GM12891 (cell line): ENCODE data around the gene SPATA13.

Experiments used
- DNase-seq: peaks from one replicate; pipeline ENCODE4 v3.0.0; 2011; ENCODE audit warnings: low spot score; ENCODE audit not compliant: insufficient read length
- FAIRE-seq: peaks from 2 replicates; lab custom pipeline; 2011; peaks lifted over from hg19 to GRCh38; lab: Jason Lieb, UNC
- PAX5 ChIP-seq: IDR thresholded peaks from 2 replicates; pipeline ENCODE4 v1.6.1; 2011; ENCODE audit warnings: low read length, moderate library complexity, mild to moderate bottlenecking; ENCODE audit not compliant: insufficient read depth, severe bottlenecking
- POLR2A ChIP-seq: IDR thresholded peaks from 2 replicates; pipeline ENCODE4 v1.6.1; 2011; ENCODE audit warnings: low read depth, low read length, control low read depth
- POLR2AphosphoS5 ChIP-seq: IDR thresholded peaks from 2 replicates; pipeline ENCODE4 v1.6.1; 2011; ENCODE audit warnings: low read depth, low read length, control low read depth
- POU2F2 ChIP-seq: IDR thresholded peaks from 2 replicates; pipeline ENCODE4 v1.6.1; 2011; ENCODE audit warnings: low read depth, mild to moderate bottlenecking, control low read depth, low read length, moderate library complexity
- SPI1 ChIP-seq: IDR thresholded peaks from 2 replicates; pipeline ENCODE4 v1.6.1; 2011; ENCODE audit warnings: low read depth, low read length, control low read depth
- TAF1 ChIP-seq: IDR thresholded peaks from 2 replicates; pipeline ENCODE4 v1.6.1; 2011; ENCODE audit warnings: low read depth, low read length, control low read depth

Gene SPATA13

DNA sequence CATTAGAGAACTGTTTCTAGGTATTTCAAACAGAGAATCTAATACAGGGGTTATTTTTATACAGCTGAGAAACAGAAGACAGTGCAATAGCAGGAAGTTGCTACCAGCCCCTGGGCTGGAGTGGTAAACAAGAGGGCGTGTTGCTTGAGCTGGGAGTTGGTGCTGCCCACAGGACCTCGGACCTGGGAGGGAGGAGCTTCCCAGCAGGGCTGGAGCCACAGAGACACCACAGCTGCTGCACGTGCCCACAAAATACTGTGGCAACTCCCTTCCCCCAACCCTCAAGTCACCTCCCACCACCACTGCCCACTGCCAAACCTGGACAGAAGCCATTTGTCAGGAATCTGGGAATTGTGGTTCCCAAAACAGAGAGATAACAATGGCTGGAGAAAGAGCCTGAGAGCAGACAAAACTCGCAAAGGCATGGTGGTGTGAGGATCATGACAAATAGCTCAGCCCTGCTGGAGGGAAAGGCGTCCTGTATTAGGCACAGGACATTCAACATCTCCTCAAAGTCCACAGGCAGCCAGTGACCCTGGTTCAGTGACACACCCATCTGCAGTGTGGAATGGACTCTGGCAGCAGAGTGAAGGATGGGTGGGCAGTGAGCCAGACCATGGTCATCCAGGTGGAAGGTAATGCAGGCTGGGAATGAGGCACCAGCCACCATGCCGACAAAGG, 57.2 kb downstream of the SPATA13 start:
- TF ChIP-seq SPI1 (no peak), POU2F2 (no peak), POLR2A (no peak), POLR2AphosphoS5 (no peak), TAF1 (no peak), PAX5 (no peak)
- DNase-seq (no peak), FAIRE-seq (peak; percentile 40)

DNA sequence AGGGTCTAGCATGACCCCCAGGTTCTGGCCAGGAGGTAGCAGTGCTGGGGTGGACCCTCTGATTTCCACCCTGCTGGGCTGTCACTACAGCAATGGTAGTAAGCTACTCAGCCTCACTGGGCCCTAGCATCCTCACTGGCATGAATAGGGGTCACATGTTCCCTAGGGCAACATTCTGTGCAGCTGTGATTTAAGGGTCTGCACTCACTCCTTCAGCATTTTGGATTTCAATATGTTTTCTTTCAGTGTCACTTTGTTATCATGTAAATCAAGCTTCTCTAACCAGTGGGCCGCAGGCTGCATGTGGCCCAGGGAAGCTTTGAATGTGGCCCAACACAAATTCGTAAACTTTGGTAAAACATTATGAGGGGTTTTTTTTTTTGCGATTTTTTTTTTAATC, 57.8 kb downstream of the SPATA13 start:
- no peak for TF ChIP-seq POU2F2
- TF ChIP-seq SPI1, result no peak
- TF ChIP-seq POLR2A, result no peak
- no peak for DNase-seq
- no peak for FAIRE-seq

DNA sequence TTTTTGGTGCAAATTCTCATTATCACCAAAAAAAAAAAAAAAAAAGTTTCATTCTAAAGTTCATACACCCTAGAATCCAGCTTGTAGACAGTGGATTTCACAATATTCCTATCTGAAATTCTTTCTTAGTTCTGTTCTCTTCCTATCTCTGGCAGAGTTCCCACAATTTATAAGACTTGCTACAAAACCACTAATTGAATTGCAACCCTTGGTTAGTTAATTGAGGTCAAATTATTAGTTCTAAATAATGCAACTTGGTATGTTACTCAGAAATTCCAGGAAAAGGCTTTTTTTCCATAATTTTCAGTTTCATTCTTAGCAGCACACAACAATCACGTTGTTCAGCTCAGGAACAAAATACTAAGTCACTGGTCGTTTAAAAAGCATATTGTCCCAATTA, 58.5 kb downstream of the SPATA13 start:
- DNase-seq, result no peak
- TF ChIP-seq POLR2A (no peak), POLR2AphosphoS5 (no peak), PAX5 (no peak), TAF1 (no peak), SPI1 (no peak), POU2F2 (no peak)
- FAIRE-seq, result no peak

DNA sequence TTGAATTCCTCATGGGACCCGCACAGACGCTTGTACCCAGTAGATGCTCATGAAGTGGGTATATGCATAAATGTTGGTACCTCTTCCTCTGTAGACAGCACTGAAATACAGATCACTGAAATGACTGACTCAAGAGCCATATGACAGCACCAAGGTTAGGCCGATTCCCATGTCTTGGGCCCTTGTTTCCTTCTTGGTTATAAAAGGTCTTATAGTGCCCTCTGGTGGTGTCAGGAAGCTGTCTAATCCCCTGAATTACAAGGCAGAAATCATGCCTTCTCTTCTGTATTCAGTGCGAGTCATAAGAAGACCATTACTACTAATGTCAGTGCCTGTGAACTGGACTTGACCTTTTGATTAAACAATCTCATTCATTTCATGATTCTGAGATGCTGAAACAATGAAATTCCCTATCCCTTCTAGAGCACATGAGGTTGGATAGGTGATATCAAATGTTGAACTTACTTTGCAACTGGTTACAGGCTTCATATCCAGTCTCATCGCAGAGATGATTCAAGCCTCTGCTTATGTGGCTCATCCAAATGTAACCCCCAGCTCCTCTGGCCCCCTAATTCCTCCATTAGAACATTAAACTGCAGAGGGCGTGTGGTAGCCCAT, 59.7 kb downstream of the SPATA13 start:
- TF ChIP-seq PAX5 (no peak), POU2F2 (no peak), SPI1 (no peak), POLR2A (no peak), POLR2AphosphoS5 (no peak)
- peak; percentile 44 for DNase-seq
- FAIRE-seq, result peak; percentile 82

DNA sequence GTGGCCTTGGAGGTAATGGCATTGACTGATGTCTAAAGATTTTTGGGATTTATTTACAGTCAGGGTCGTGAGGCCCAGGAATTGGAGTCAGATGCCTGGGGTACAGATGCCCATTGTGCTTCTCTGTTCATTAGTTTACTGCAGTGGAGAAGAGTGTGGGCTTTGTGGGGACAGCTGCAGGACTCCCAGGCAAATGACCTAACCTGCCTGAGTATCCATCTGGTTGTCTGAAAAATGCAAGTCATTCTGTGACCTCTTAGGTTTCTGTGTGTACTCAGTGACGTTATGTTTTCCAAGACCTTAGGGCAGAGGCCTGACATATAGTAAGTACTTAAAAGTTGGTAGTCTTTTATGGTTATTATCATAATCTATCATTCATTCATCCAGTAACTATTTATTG, 60.5 kb downstream of the SPATA13 start:
- DNase-seq (no peak), FAIRE-seq (no peak)
- TF ChIP-seq TAF1, result no peak
- no peak for TF ChIP-seq POLR2AphosphoS5
- no peak for TF ChIP-seq POLR2A
- no peak for TF ChIP-seq SPI1
- no peak for TF ChIP-seq POU2F2
- no peak for TF ChIP-seq PAX5

DNA sequence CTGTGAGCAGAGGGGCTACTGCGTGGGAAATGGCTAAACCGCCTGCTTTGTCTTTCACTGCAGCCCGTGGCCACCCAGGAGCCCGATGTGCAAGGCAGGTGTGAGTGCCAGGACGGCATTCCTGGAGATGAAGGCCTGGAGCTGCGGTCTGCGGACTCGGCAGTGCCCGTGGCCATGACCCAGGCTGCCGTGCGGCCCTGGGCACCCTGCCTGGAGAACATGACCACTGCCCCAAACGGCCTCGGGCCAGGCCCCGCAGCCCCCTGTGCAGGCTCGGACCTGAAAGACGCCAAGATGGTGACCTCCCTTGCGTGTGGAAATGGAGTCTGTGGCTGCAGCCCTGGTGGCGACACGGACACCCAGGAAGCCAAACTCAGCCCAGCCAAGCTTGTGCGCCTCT, 62.2 kb downstream of the SPATA13 start:
- FAIRE-seq, result no peak

DNA sequence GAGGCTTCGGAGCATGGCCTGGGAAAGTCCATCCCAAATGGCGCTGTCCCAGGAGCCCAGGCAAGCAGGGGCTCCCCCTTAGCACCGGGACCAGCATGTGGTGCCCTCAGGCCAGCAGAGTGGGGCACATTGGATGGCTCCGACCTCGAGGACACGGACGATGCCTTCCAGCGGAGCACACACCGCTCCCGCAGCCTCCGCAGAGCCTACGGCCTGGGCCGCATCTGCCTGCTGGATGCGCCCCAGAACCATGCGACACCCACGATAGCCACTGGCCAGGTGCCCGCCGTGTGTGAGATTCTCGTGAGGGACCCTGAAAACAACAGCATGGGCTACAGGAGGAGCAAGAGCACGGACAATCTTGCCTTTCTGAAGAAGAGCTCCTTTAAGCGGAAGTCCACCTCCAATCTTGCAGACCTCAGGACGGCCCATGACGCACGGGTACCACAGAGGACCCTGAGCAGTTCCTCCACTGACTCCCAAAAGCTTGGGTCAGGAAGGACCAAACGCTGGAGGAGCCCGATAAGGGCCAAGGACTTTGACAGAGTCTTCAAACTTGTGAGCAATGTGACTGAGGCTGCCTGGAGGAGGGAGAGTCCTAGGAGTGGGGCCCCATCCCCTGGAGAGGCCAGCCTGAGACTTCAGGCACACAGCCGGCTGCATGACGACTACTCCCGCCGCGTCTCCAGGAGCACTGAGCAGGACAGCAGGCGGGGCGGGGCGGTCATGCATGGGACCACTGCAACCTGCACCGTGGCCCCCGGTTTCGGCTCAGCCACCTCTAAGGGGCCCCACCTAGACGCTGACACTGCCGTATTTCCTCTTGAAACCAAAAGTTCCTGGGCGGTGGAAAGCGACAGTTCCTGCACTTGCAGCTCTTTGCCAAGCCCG, 63.1 kb downstream of the SPATA13 start:
- TF ChIP-seq PAX5, result peak; percentile 35
- TF ChIP-seq POLR2AphosphoS5, result no peak
- 0 out of 2 replicates have a peak, but pooled peaks have one; percentile 16 for TF ChIP-seq TAF1
- FAIRE-seq, result peak; percentile 93
- peak; percentile 47 for DNase-seq

More for the DNA sequence above, 62.2 kb downstream of the SPATA13 start:
- TF ChIP-seq SPI1 (no peak), PAX5 (no peak), POLR2A (no peak), POU2F2 (no peak), TAF1 (no peak), POLR2AphosphoS5 (no peak)
- DNase-seq, result no peak

DNA sequence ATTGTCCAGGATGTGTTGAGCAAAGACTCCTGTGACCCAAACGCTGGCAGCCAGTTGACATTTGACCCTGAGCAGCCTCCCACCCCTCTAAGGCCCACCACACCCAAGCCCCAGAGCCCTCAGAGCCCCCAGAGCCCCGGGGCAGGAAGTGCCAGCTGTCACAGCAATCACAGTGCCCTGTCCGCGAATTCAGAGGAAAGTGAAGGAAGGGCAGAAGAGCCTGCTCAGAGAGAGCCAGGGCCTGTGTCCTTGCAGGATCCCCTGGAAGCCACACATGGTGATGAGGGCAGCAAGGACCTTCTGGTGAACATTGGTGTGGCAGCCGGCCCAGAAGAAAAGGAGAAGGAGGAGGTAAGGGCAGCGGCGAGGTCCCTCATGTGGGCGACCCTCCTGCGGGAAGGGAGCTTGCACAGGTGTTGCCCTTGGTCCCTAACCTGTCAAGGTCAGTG, 63.7 kb downstream of the SPATA13 start:
- no peak for TF ChIP-seq POLR2AphosphoS5
- TF ChIP-seq POU2F2, result no peak
- no peak for TF ChIP-seq POLR2A
- TF ChIP-seq SPI1, result no peak
- no peak for TF ChIP-seq PAX5
- TF ChIP-seq TAF1, result no peak
- FAIRE-seq (no peak), DNase-seq (peak; percentile 12)

DNA sequence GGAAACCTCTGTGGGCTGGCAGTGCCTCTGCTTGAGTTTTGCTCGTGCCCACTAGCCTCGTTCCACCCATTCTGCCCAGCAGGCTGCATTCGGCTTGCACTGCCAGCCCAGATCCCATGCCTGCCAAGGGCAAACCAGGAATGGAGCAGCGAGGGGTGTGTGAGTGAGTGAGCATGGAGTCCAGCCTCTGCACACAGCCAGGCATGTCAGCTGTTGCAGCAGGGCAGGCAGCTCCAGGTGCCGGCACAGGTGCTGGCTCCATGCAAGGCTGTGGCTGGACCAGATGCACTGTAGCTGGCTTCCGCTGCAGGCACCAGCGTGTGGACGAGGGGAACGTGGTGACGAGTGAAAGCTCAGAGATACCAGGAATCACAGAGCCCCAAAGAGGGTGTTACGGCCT, 64.5 kb downstream of the SPATA13 start:
- DNase-seq, result no peak
- TF ChIP-seq POLR2AphosphoS5, result no peak
- no peak for TF ChIP-seq POU2F2
- no peak for TF ChIP-seq TAF1
- no peak for TF ChIP-seq POLR2A
- no peak for TF ChIP-seq SPI1
- no peak for TF ChIP-seq PAX5
- FAIRE-seq, result no peak
